ENCODE data around the gene ZFAND3.
"Not testable (repeated sequence)": the region's sequence is repeated elsewhere in the genome, so short reads cannot be mapped to it uniquely, and the experiment has no call there.

The ZFAND3 gene

GRCh38 chr6:37940074-37940847, 120.7 kb downstream of the ZFAND3 start:
- no peak for FAIRE-seq

GRCh38 chr6:37941871-37942270, 122.3 kb downstream of the ZFAND3 start:
- FAIRE-seq, result no peak

- no peak for FAIRE-seq
Measured at GRCh38 chr6:37942606-37943376, 123.3 kb downstream of the ZFAND3 start.

- FAIRE-seq, result no peak
Measured at GRCh38 chr6:37943436-37944058, 124.0 kb downstream of the ZFAND3 start.

- no peak for FAIRE-seq
Measured at GRCh38 chr6:37946057-37946456, 126.5 kb downstream of the ZFAND3 start.

- FAIRE-seq, result no peak
Measured at GRCh38 chr6:37947468-37947867, 127.9 kb downstream of the ZFAND3 start.

GRCh38 chr6:37948584-37948983, 129.1 kb downstream of the ZFAND3 start:
- not testable (repeated sequence) for FAIRE-seq

- FAIRE-seq, result no peak
Measured at GRCh38 chr6:37952027-37952426, 132.5 kb downstream of the ZFAND3 start.

GRCh38 chr6:37954791-37955190, 135.3 kb downstream of the ZFAND3 start:
- FAIRE-seq, result no peak

- no peak for FAIRE-seq
Measured at GRCh38 chr6:37956711-37957275, 137.3 kb downstream of the ZFAND3 start.

GRCh38 chr6:37959061-37959460, 139.5 kb downstream of the ZFAND3 start:
- FAIRE-seq, result no peak

- no peak for FAIRE-seq
Measured at GRCh38 chr6:37960139-37960935, 140.8 kb downstream of the ZFAND3 start.

GRCh38 chr6:37962481-37963080, 143.1 kb downstream of the ZFAND3 start:
- not testable (repeated sequence) for FAIRE-seq

- no peak for FAIRE-seq
Measured at GRCh38 chr6:37965964-37966676, 146.6 kb downstream of the ZFAND3 start.

GRCh38 chr6:37966801-37967200, 147.3 kb downstream of the ZFAND3 start:
- no peak for FAIRE-seq

- no peak for FAIRE-seq
Measured at GRCh38 chr6:37967651-37968050, 148.1 kb downstream of the ZFAND3 start.

- no peak for FAIRE-seq
Measured at GRCh38 chr6:37971266-37971665, 151.7 kb downstream of the ZFAND3 start.

GRCh38 chr6:37971711-37972390, 152.3 kb downstream of the ZFAND3 start:
- FAIRE-seq, result no peak

- FAIRE-seq, result no peak
Measured at GRCh38 chr6:37972994-37973757, 153.6 kb downstream of the ZFAND3 start.

- no peak for FAIRE-seq
Measured at GRCh38 chr6:37974381-37974780, 154.9 kb downstream of the ZFAND3 start.

All from endometrium (tissue), 2 donors.